ENCODE measurements around the gene CAPRIN2.

DNA sequence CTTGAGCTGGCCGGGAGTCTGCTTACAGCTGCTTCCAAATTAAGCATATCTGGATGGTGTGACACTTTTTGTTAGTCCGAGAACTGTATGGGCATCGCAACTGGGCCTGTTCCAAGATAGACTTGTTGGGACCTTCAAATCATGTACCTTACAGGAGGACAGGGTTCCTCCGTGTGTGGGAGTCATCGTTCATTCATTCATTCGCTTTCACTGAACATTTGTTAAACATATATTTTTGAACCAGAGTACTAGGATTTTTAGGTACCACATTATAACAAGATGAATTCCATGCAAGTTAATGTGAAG lies 58.7 kb downstream of the CAPRIN2 start:
- TF ChIP-seq, protein P1, sequence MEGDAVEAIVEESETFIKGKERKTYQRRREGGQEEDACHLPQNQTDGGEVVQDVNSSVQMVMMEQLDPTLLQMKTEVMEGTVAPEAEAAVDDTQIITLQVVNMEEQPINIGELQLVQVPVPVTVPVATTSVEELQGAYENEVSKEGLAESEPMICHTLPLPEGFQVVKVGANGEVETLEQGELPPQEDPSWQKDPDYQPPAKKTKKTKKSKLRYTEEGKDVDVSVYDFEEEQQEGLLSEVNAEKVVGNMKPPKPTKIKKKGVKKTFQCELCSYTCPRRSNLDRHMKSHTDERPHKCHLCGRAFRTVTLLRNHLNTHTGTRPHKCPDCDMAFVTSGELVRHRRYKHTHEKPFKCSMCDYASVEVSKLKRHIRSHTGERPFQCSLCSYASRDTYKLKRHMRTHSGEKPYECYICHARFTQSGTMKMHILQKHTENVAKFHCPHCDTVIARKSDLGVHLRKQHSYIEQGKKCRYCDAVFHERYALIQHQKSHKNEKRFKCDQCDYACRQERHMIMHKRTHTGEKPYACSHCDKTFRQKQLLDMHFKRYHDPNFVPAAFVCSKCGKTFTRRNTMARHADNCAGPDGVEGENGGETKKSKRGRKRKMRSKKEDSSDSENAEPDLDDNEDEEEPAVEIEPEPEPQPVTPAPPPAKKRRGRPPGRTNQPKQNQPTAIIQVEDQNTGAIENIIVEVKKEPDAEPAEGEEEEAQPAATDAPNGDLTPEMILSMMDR (conservative IDR thresholded peaks at IDR 0.05; ENCODE audit: low read depth, low read length) = no peak
- TF ChIP-seq RAD21 (IDR thresholded peaks at IDR 0.05; ENCODE audit: low read length) = no peak
- TF ChIP-seq, protein P2, sequence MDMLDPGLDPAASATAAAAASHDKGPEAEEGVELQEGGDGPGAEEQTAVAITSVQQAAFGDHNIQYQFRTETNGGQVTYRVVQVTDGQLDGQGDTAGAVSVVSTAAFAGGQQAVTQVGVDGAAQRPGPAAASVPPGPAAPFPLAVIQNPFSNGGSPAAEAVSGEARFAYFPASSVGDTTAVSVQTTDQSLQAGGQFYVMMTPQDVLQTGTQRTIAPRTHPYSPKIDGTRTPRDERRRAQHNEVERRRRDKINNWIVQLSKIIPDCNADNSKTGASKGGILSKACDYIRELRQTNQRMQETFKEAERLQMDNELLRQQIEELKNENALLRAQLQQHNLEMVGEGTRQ (IDR thresholded peaks at IDR 0.05; ENCODE audit: low read depth, low read length) = no peak
- TF ChIP-seq BHLHE40 (IDR thresholded peaks at IDR 0.05; ENCODE audit: low read depth, low read length) = no peak
- TF ChIP-seq NFE2L2 (IDR thresholded peaks at IDR 0.05; ENCODE audit: low read depth, low read length) = no peak
- no peak for TF ChIP-seq POLR2A (IDR thresholded peaks at IDR 0.05; ENCODE audit: low read depth, low read length)

Measured in IMR-90 (cell line).